Spleen (tissue), 11 donors: Measurements from ENCODE around the gene SLC6A1. TPM values are rescaled to one million over a fixed set of nuclear protein-coding genes. Genes with fewer than 3 reads are reported as not detected.

Experiments used
- DNase-seq: peaks from one replicate; pipeline ENCODE4 v3.0.0-alpha.2; 2020
- H3K27ac ChIP-seq, 8 donors: fragments of 200-600 bp; sonication (generic) in 7 of 8; 1 replicate in 4 of 8; 2 replicates in 4 of 8; pipeline versions ENCODE4 v1.5.0 to v1.8.0; 2016 to 2021; ENCODE audit warnings: inconsistent platforms in 4 of 8, mild to moderate bottlenecking in 4 of 8, moderate library complexity in 1 of 8
- H3K27me3 ChIP-seq, 7 donors: fragments of 200-600 bp; sonication (generic) in 6 of 7; replicated peaks in 1 of 7; 1 replicate in 4 of 7; 2 replicates in 3 of 7; pipeline versions ENCODE4 v1.5.0 to v1.8.0; 2016 to 2021; ENCODE audit warnings: inconsistent platforms in 3 of 7, mild to moderate bottlenecking in 1 of 7
- H3K36me3 ChIP-seq, 6 donors: fragments of 200-600 bp; sonication (generic) in 5 of 6; 1 replicate in 4 of 6; 2 replicates in 2 of 6; pipeline versions ENCODE4 v1.5.0 to v1.8.0; 2016 to 2021; ENCODE audit warnings: inconsistent platforms in 2 of 6
- H3K4me1 ChIP-seq, 6 donors: fragments of 200-600 bp; sonication (generic) in 5 of 6; 1 replicate in 3 of 6; 2 replicates in 3 of 6; pipeline versions ENCODE4 v1.5.0 to v1.8.0; 2016 to 2021; ENCODE audit warnings: inconsistent platforms in 3 of 6
- H3K4me3 ChIP-seq, 8 donors: fragments of 200-600 bp; sonication (generic) in 7 of 8; 1 replicate in 4 of 8; 2 replicates in 4 of 8; pipeline versions ENCODE4 v1.5.0 to v1.8.0; 2016 to 2021; ENCODE audit warnings: inconsistent platforms in 4 of 8, mild to moderate bottlenecking in 4 of 8, moderate library complexity in 2 of 8
- H3K9me3 ChIP-seq, 8 donors: fragments of 200-600 bp; sonication (generic) in 7 of 8; 1 replicate in 4 of 8; 2 replicates in 4 of 8; pipeline versions ENCODE4 v1.5.0 to v1.8.0; 2016 to 2021; ENCODE audit warnings: inconsistent platforms in 4 of 8
- CTCF ChIP-seq, 11 experiments: fragments of 200-600 bp in 7 of 11; fragments of 450-650 bp in 4 of 11; sonication (generic) in 4 of 11; IDR thresholded peaks in 8 of 11; conservative IDR thresholded peaks in 3 of 11; 1 replicate in 7 of 11; 2 replicates in 4 of 11; pipeline versions ENCODE4 v1.4.0 to v1.8.0; 2016 to 2021; ENCODE audit warnings: antibody characterized with exemption in 11 of 11, inconsistent platforms in 4 of 11, mild to moderate bottlenecking in 1 of 11
- POLR2A ChIP-seq, 3 donors: fragments of 450-650 bp; IDR thresholded peaks; one replicate each; pipeline ENCODE4 v1.5.1; 2017; ENCODE audit warnings: antibody characterized with exemption in 3 of 3, mild to moderate bottlenecking in 1 of 3
- POLR2AphosphoS5 ChIP-seq, 3 donors: sonication (generic); formaldehyde crosslinking; IDR thresholded peaks; one replicate each; pipeline ENCODE4 v1.5.1; 2017; ENCODE audit warnings: antibody characterized with exemption in 3 of 3
- WGBS, 5 donors: extraction: QIAGEN DNeasy Blood & Tissue Kit in 3 of 5; methylation state at CpG; one replicate each; pipeline versions ENCODE4 v1.1.5 to v1.1.7; 2013 to 2018; 5-methylcytosine and 5-hydroxymethylcytosine counted together
- intact Hi-C: fragments of 100-400 bp; cut with DNase I; formaldehyde crosslinking; loops from one replicate; pipeline ENCODE4 v1.15.0; 2023; ENCODE audit warnings: low total_unique reads
- polyA plus RNA-seq, 3 donors: library from polyadenylated mRNA; stranded (reverse); fragments of 200-250 nt; gene quantifications; one replicate each; pipeline ENCODE4 v1.2.1, GENCODE V29; 2013
- total RNA-seq, 7 donors: library from RNA; depleted of rRNA in 3 of 7; stranded (reverse); fragments of >200 nt in 3 of 7; fragmentation: NEBNext Ultra II Directional in 4 of 7; extraction: Animal tissue kit (Norgen Biotek cat#: 25700) in 4 of 7; gene quantifications; one replicate each; pipeline versions ENCODE4 v1.1.0 to v1.2.1, GENCODE V29; 2016 to 2021
- donor health status: healthy with polysubstance abuse.
- donor health status: DM: no; HTN: no; CAD: no; lungs with moderate emphysema.
- donor health status: DM: no; HTN: no; CAD: no.
- donor health status: Bipolar disorder and iron deficiency.
- donor health status: healthy.
- donor health status: DM: no; HTN: no; CAD: no.
- donor health status: DM: yes; HTN: yes; CAD: no.

The SLC6A1 gene
- total and polyA plus RNA-seq, 10 donors = 0.11 to 3.0 (median 0.96) TPM

GRCh38 chr3:11078826-11079515 is 86.4 kb downstream of the SLC6A1 start:
- TF ChIP-seq POLR2AphosphoS5 (IDR thresholded peaks at IDR 0.05) (no peak), POLR2A (IDR thresholded peaks at IDR 0.05) (no peak)
- Histone ChIP-seq H3K27ac (peak overlapping the region in 4 of 8 donors; percentile 26 to 59 (median 48)), H3K4me1 (peaks cover 0 to 21% (median 2%) of the 10 kb centered on the region in 6 donors), H3K9me3 (no peaks in the 10 kb centered on the region), H3K4me3 (no peak overlapping the region), H3K36me3 (no peaks in the 10 kb centered on the region), H3K27me3 (peaks cover 0 to 19% (median 0%) of the 10 kb centered on the region in 7 donors)
- intact Hi-C loops = no loop called here
- DNase-seq = no peak
- WGBS, 5 donors = 35 to 55% (median 49%) methylated on average over 5 of the region's 5 CpGs

GRCh38 chr3:11080492-11080891 is 87.9 kb downstream of the SLC6A1 start:
- H3K4me3 ChIP-seq = no peak overlapping the region
- 83 to 92% (median 88%) methylated on average over 5 of the region's 5 CpGs for WGBS, 5 donors
- H3K27ac ChIP-seq = no peak overlapping the region
- intact Hi-C loops = no loop called here
- H3K27me3 ChIP-seq = peaks cover 0 to 18% (median 0%) of the 10 kb centered on the region in 7 donors
- TF ChIP-seq CTCF (IDR thresholded peaks at IDR 0.05 in 8 of 11, conservative IDR thresholded peaks at IDR 0.05 in 3 of 11) = no peak
- no peaks in the 10 kb centered on the region for H3K9me3 ChIP-seq
- peaks cover 0 to 21% (median 2%) of the 10 kb centered on the region in 6 donors for H3K4me1 ChIP-seq
- no peak for DNase-seq
- H3K36me3 ChIP-seq = no peaks in the 10 kb centered on the region

- Histone ChIP-seq H3K9me3 (no peaks in the 10 kb centered on the region), H3K4me3 (no peak overlapping the region), H3K36me3 (no peaks in the 10 kb centered on the region), H3K27me3 (peaks cover 0 to 15% (median 0%) of the 10 kb centered on the region in 7 donors), H3K4me1 (peaks cover 0 to 4% (median 0%) of the 10 kb centered on the region in 6 donors), H3K27ac (no peak overlapping the region)
- WGBS, 5 donors = 51 to 92% (median 70%) methylated on average over 2 of the region's 2 CpGs
- intact Hi-C loops = no loop called here
- TF ChIP-seq POLR2AphosphoS5 (IDR thresholded peaks at IDR 0.05) = no peak
- TF ChIP-seq POLR2A (IDR thresholded peaks at IDR 0.05) = no peak
- no peak for TF ChIP-seq CTCF (IDR thresholded peaks at IDR 0.05 in 8 of 11, conservative IDR thresholded peaks at IDR 0.05 in 3 of 11)
- no peak for DNase-seq
Measured at GRCh38 chr3:11084098-11084497, 91.5 kb downstream of the SLC6A1 start.

GRCh38 chr3:11084677-11085076 is 92.1 kb downstream of the SLC6A1 start:
- no peak overlapping the region for H3K4me3 ChIP-seq
- intact Hi-C loops = no loop called here
- 53 to 86% (median 74%) methylated on average over 5 to 10 of the region's 11 CpGs for WGBS, 5 donors
- TF ChIP-seq CTCF (IDR thresholded peaks at IDR 0.05 in 8 of 11, conservative IDR thresholded peaks at IDR 0.05 in 3 of 11) (no peak), POLR2A (IDR thresholded peaks at IDR 0.05) (no peak), POLR2AphosphoS5 (IDR thresholded peaks at IDR 0.05) (no peak)
- peaks cover 0 to 15% (median 0%) of the 10 kb centered on the region in 7 donors for H3K27me3 ChIP-seq
- H3K36me3 ChIP-seq = no peaks in the 10 kb centered on the region
- DNase-seq = no peak
- H3K9me3 ChIP-seq = no peaks in the 10 kb centered on the region
- no peak overlapping the region for H3K27ac ChIP-seq
- H3K4me1 ChIP-seq = no peaks in the 10 kb centered on the region
